ENCODE data around the gene NOP9.

Gene NOP9

GRCh38 chr14:24284501-24285035 is 15.1 kb upstream of the NOP9 start:
- DNase-seq, result no peak

GRCh38 chr14:24285351-24285750 is 14.3 kb upstream of the NOP9 start:
- no peak for DNase-seq

DNA sequence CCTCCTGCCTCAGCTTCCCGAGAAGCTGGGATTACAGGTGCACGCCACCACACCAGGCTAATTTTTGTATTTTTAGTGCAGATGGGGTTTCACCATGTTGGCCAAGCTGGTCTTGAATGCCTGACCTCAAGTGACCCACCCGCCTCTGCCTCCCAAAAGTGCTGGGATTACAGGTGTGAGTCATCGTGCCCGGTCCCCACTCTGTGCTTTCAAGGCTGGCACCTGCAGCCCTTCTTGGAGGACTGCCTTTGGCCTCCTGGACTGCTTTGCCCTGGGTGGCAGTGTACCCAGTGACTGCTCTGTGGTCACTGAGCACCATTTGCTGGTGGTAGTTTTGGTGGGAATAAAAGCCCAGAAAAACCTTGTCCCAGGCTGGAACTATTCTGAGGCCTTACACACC is 12.7 kb upstream of the NOP9 start:
- DNase-seq, result no peak

DNA sequence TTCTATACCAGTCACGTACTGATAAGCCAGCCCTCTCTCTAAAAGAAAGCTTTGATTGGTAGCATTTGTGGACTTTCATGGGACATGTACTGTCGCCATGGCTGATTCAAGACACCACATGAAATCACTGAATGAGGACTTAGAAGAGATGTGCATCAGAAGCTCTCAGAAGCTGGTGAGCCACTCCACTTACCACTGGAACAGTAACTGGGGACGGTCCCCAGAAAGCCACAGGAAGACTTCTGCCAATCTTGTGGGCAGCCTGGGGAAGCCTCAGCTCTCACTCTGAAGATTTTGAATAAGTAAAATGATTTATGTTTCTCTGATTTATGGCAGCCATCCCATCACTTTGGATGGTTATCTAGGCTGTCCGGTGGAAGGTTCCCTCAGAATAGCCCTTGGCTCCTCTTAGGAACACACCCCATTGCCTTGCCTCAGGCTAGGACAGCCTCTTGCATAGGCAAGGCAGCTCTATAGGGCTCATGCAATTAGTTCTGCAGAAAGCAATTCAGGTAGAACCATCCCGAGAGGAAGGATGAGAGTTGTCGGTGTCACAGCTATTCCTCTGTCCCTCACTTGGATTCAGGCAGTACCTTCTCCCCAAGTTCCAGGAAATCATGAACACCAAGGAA is 9.9 kb upstream of the NOP9 start:
- no peak for DNase-seq

DNA sequence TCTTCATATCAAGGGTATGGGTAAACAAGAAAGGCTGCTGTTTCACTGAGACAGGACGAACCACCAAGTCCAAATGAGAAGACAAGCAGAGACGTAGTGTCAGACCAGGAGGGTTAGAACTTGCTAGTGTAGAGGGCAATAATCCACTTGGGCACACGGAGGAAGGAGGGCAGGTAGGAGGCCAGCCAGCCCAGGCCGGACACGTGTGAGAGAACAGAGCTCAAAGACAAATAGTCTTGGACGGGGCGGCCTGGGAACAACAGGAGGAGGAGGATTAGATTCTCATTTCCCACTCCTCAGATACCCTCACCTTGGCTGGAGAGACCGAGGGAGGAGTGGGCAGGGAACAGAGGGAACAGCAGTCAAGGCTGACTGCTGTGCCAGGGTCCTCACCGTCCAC is 8.9 kb upstream of the NOP9 start:
- DNase-seq, result no peak

DNA sequence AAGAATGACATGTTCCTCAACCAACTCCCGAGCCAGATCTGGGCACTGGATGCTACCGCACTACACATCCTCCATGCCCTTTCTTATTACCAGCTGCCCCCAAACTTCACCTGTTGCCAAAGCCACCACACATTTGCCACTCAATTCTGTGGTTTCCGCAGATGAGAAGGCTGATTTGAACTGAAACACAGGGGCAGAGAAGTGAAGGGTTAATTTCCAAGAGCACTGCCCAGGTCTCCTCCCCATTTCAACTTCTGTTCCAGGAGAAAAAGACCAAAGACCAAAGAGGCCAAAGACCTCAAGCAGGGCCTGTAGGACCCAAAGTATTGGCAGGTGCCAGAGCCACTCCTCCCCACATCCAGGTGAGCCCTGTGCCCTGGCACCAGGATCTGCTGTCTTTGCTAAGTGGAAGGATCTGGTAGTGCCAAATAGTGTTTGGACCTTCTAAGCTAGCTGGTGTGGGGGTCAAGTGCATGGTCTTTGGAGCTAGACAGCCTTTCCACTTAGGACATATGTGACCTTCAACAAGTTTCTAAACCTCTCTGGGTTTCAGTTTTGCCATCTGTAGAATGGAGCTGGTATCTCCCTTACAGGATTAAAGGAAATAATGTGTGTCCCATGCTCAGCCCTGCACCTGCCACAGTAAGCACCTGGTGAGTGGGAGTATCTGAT is 8.1 kb upstream of the NOP9 start:
- DNase-seq, result no peak

DNA sequence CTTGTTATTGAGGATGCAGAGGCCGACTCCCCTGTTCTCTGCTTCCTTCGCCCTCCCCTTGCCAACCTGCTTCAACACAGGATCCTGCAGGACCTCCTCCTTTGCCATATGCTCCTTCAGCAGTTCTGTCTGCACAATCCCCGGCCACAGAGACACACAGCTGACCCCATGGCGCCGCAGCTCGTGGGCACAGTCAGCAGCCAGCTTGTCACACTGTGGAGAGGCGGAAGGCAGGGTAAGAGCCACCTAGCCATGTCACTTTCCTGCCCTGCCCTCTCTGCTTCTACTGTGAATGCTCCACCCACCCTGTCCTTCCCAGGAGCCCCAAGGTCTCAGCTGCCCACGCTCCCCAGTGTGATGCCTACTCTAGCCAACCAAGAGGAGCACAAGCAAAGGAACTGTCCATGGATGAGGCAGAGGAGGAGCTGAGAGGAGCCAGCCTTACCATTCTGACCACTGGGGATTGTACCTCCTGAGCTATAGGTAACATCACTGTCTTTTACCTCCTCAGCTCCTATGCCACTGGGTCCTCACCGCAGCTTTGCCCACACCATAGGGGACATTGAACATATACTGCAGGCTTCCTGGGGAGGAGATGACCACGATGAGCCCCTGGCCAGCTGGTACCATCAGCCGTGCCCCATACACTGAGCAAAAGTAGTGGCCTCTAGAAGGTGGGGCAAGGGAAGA is 7.4 kb upstream of the NOP9 start:
- no peak for DNase-seq

GRCh38 chr14:24293525-24293924 is 6.1 kb upstream of the NOP9 start:
- no peak for DNase-seq

DNA sequence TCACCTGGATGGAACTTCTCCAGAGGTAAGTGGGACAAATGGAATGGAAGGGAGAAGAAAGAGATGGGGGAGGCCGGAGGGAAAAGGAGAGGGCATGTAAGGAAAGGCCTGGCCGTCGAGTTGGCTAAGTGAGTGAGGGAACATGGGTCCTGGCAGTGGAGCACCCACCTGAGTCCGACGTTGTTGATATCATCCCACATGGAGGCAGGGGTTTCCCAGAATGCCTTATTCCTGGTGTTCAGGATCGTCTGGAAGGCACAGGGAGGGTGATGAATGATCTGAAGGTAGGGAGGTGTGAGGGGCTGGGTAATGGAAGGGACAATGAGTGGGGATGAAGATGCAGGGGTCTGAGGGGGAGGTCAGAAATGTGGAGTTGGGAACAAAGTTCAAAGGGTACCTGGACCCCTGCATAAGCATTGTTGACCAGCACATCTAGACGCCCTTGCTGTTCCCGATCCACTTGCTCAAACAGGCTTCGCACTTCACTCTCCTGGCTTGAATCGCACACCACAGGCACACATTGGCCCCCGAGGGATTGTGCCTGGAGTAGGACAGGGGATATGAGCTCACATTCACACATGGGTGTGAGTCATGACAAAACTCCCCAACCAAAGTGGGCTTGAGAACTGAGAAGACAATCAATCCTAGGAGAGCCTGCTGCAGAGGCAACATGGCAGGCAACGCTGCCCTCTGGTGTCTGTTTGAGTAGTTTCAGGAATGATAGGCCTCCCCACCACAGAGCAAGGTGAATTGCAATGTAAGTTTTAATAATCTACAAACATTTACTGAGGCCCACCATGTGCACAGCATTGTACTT is 3.1 kb upstream of the NOP9 start:
- peak; percentile 29 for DNase-seq

DNA sequence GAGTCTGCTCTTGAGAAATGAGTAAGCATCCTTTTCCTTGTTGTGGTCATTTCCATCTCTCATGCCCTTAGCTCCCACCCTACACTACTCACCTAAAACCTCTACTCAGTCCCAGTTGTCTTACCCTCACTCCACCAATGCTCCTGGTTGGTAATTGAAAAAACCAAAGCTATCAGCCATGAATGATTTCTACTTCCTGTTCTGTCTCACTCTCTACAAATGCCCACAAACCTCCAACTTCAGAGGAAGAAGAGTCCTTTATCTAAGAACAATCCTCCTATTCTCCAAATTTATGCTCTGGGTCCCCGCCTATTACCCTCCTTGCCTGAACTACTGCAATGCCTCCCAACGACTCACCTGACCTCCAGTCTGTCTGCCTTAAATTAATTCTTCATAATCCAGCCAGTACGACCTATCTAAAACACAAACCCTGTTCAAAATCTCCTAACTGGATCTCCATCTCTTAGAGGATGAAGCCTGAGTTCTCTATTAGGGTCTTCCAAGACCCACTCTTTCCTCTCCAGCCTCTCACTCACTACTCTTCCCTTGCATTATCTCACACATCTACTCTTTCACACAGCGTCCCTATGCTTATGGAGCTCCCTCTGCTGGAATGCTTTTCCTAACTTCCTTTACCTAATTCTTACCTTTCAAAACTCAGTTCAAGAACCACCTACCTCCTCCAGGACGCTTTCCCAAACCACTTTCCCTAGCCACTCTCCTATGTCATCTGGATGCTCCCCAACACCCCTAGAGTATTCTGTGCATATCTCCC is 2.3 kb upstream of the NOP9 start:
- DNase-seq, result peak; percentile 4

DNA sequence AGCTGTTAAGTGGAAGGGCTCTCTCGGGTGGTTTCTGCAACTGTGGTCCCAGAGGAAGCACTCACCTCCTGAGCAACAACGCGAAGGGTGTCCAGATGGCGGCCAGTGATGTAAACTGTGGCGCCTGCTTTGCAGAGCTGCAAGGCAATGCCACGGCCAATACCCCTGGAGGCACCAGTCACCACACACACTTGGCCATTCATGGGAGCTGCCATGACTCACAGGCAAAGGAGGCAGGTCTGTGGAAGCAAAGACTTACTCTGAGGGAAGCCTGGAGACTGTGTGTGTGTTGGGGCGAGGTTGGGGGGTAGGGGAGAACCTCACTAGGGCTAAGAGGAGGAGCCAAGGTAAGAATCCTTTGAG is 777 bp upstream of the NOP9 start:
- DNase-seq, result no peak

GRCh38 chr14:24300326-24300980 is 803 bp downstream of the NOP9 start:
- DNase-seq, result no peak

- DNase-seq, result no peak
Observed at GRCh38 chr14:24304019-24304387, 4.4 kb downstream of the NOP9 start.

GRCh38 chr14:24307156-24307574 is 7.5 kb downstream of the NOP9 start:
- no peak for DNase-seq

DNA sequence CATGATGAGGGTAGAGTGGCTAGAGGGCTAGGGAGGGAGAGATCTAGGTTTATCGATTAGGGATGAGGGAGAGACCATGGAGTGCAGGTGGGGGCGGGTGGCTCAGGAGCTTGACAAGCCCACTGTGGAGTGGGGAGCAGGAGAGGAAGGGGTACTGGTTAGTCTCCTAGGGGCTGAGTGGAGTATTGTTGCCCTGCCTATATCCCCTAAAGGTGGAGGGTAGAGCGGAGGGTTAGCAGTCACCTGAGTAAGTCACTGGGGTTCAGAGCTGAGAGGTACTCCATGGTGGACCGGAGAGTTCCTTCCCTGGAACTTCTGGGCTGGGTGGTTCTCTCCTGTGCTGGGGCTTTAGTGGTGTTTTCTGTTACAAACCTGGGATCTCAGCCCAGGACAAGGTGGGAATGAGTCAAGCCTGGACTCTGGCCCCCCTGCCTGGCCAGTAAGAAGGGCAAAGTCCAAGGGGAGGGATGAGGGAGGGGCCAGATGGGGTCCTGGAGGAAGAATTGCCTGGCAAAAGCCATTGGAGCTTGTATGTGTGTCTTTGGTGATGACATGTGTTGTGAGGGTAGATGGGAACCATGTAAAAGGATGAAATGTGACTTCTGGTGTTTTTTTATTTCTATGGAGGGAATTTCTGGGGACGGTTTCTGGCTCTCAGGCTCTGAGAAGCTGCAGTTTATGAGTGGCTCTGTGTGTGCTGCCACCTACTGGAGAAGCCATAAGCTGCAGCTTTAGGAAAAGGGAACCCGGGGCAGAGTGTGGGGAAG is 8.1 kb downstream of the NOP9 start, which contains the start of gene CIDEB:
TSS of gene CIDEB (minus strand) at position 403 of the 767 bp plus-strand sequence. CDS start at position 284, 119 bp downstream.
- DNase-seq, result peak; percentile 22

- DNase-seq, result no peak
Observed at GRCh38 chr14:24308342-24309124, 8.9 kb downstream of the NOP9 start.

GRCh38 chr14:24309538-24310264 is 10.1 kb downstream of the NOP9 start, which contains the start of gene LTB4R2:
Gene LTB4R2 (plus strand): TSS chr14:24310140. CDS start chr14:24310665, 525 bp downstream.
- DNase-seq, result no peak

DNA sequence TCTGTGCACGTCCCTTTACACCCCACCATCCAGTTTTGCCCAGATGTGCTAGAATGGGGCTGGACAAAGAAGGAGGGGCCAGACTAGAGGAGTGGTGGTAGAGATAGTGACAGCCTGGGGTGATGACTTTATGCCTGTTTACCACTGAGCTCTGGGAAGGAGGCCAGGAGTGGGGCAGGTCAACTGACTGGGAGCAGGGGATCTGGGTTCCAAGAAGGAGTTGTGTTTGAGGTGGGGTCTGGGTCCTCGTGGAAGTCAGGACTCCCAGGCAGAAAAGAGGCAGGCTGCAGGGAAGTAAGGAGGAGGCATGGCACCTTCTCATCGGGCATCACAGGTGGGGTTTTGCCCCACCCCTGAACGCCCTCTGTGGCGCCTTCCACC is 10.6 kb downstream of the NOP9 start:
- no peak for DNase-seq

Measured in NCI-H2227 treated with DMSO at 0.1 percent for 48 hours (cell line).